ENCODE measurements around the gene USP43.
A peak's percentile ranks its signal among the peaks of the same experiment; 100 is the strongest.

USP43 gene

DNA sequence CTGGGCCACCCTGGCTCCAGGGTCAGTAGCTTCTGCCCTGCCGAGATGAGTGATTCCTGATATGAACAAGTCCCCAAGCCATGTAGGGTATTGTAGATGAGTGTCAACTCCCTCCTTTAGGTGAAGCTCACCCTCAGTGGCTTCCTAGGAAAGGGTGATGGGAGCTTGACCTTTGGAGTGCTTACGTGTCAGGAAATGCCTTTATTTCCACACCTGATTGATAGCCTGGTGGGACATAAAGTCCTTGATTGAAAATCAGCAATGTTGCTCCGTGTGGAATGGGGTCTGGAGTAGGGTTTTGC lies 58.4 kb downstream of the USP43 start:
- no peak overlapping the region for H3K4me3 ChIP-seq (replicated peaks; ENCODE audit: low read depth, low read length)
- no peak for DNase-seq (ENCODE audit: extremely low read depth, low read depth)
- TF ChIP-seq, protein P1, sequence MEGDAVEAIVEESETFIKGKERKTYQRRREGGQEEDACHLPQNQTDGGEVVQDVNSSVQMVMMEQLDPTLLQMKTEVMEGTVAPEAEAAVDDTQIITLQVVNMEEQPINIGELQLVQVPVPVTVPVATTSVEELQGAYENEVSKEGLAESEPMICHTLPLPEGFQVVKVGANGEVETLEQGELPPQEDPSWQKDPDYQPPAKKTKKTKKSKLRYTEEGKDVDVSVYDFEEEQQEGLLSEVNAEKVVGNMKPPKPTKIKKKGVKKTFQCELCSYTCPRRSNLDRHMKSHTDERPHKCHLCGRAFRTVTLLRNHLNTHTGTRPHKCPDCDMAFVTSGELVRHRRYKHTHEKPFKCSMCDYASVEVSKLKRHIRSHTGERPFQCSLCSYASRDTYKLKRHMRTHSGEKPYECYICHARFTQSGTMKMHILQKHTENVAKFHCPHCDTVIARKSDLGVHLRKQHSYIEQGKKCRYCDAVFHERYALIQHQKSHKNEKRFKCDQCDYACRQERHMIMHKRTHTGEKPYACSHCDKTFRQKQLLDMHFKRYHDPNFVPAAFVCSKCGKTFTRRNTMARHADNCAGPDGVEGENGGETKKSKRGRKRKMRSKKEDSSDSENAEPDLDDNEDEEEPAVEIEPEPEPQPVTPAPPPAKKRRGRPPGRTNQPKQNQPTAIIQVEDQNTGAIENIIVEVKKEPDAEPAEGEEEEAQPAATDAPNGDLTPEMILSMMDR (IDR thresholded peaks at IDR 0.05; ENCODE audit: low read depth, low read length, missing control alignments), result no peak

DNA sequence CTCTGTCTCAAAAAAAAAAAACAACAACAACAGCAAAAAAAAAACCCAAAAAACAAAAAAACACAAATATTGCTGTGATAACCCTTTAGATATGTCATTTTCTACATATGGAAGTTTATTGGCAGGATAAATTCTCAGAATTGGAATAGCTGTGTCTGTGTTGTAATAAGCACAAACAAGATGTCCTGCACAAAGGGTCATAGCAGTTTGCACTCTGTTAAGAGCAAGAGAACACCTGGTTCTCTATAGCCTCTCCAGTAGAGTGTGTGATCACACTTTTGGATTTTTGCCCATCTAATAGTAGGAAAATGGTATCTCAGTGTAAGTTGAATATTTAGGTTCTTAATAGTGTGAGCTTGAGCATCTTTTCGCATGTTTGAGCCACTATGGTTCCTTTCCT lies 60.4 kb downstream of the USP43 start:
- TF ChIP-seq, protein P1 (IDR thresholded peaks at IDR 0.05; ENCODE audit: low read depth, low read length, missing control alignments), result no peak
- DNase-seq (ENCODE audit: extremely low read depth, low read depth), result no peak

DNA sequence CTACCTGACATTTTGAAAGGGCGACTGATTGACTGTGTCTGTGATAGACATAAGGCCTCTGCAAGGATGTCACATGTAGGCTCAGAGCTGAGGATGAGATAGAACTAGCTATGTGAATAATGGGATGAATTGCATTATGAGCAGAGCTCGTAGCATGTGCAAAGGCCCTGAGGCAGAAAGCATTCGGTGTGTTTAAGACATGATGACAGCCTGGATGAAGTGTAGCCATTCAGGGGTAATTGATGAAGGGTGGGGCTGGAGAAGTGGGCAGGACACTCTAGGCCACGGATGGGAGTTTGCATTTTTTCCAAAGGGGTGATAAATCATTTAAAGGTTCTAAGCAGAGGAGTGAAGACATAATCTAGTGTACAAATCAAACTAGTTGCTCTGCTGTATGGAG lies 62.6 kb downstream of the USP43 start:
- H3K4me3 ChIP-seq (replicated peaks; ENCODE audit: low read depth, low read length), result no peak overlapping the region
- TF ChIP-seq, protein P1 (IDR thresholded peaks at IDR 0.05; ENCODE audit: low read depth, low read length, missing control alignments), result no peak
- DNase-seq (ENCODE audit: extremely low read depth, low read depth), result no peak

More for the DNA sequence above, 60.4 kb downstream of the USP43 start:
- H3K4me3 ChIP-seq (replicated peaks; ENCODE audit: low read depth, low read length), result no peak overlapping the region

DNA sequence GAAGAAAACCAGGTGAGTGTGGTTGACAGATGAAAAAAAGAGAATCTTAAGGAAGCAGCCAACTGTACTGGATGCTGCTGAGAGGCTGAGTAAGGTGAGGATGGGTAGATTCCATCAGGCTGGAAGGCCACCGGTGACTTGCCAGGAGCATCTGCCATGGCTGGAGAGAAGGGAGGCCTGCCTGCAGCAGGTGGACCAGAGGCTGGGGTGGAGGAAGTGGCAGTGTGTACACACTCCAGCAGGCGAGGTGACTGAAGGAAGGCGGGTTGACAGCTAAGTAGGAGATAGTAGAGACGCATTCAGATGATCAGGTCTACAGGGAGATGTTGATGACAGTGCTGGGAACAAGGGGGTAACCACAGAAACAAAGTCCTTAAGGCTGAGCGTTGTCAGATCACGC lies 69.5 kb downstream of the USP43 start:
- TF ChIP-seq, protein P1 (IDR thresholded peaks at IDR 0.05; ENCODE audit: low read depth, low read length, missing control alignments), result no peak
- no peak for DNase-seq (ENCODE audit: extremely low read depth, low read depth)
- H3K4me3 ChIP-seq (replicated peaks; ENCODE audit: low read depth, low read length), result no peak overlapping the region

DNA sequence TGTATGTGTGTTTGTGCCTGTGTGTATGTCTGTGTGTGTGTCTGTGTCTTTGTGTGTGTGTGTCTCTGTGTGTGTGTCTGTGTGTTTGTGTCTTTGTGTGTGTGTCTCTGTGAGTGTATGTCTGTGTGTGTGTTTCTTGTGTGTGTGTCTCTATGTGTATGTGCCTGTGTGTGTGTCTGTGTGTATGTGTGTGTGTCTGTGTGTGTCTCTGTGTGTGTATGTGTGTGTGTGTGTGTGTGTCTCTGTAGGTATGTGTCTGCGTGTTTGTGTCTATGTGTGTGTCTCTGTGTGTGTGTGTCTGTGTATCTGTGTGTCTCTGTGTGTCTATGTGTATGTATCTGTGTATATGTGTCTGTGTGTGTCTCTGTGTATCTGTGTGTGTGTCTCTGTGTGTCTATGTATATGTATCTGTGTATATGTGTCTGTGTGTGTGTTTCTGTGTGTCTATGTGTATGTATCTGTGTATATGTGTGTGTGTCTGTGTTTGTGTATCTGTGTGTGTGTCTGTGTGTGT lies 70.2 kb downstream of the USP43 start:
- DNase-seq (ENCODE audit: extremely low read depth, low read depth), result no peak
- TF ChIP-seq, protein P1 (IDR thresholded peaks at IDR 0.05; ENCODE audit: low read depth, low read length, missing control alignments), result no peak
- no peak overlapping the region for H3K4me3 ChIP-seq (replicated peaks; ENCODE audit: low read depth, low read length)

DNA sequence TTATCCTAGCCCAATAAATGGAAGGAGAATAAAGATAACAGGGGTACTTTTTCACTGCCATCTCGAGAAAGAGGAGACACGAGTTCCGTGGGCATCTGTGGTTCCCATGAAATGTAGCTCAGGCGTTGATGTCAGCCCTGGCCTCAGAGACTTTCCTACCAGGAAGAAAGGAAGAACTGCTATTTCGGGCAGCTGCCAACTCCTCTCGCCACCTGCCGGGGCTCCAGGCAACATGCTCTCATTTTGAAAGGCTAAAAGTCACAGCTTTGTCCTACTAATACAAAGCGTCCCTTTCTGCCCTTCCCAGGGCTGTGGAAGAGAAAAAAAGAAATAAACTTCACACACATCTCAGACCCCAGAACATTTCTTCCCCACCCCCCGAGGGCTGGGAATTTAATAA lies 80.3 kb downstream of the USP43 start:
- TF ChIP-seq, protein P1 (IDR thresholded peaks at IDR 0.05; ENCODE audit: low read depth, low read length, missing control alignments), result peak; percentile 4
- DNase-seq (ENCODE audit: extremely low read depth, low read depth), result no peak
- H3K4me3 ChIP-seq (replicated peaks; ENCODE audit: low read depth, low read length), result no peak overlapping the region

DNA sequence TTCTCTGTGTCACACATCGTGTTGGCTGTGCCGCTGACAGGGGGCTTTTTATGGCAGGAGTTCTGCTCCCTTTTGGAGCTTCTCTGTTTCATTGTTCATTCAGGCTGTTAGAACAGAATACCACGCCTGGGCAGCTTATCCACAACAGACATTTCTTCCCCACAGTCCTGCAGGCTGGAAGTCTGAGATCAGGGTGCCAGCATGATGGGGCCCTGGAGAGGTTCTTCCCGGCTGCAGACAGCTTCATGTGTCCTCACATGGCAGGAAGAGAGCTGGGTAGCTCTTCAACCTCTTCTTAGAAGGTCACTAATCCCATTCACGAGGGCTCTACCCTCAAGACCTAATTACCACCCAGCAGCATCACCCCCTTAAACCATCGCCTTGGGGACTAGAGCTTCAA lies 81.0 kb downstream of the USP43 start:
- TF ChIP-seq, protein P1 (IDR thresholded peaks at IDR 0.05; ENCODE audit: low read depth, low read length, missing control alignments), result no peak
- no peak overlapping the region for H3K4me3 ChIP-seq (replicated peaks; ENCODE audit: low read depth, low read length)
- no peak for DNase-seq (ENCODE audit: extremely low read depth, low read depth)

All from HFF-Myc (cell line).